Stimulated activated CD4-positive, alpha-beta T cell treated with anti-CD3 and anti-CD28 coated beads, TNF-alpha, amount 100 ng/mL, for 24 hours (primary cell): ENCODE results near the gene TNFRSF9.

Source experiments
- DNase-seq, 3 experiments: peaks; one replicate each; pipeline ENCODE4 v3.0.0-alpha.2; 2020; ENCODE audit warnings: low read depth in 3 of 3

TNFRSF9 gene

DNA sequence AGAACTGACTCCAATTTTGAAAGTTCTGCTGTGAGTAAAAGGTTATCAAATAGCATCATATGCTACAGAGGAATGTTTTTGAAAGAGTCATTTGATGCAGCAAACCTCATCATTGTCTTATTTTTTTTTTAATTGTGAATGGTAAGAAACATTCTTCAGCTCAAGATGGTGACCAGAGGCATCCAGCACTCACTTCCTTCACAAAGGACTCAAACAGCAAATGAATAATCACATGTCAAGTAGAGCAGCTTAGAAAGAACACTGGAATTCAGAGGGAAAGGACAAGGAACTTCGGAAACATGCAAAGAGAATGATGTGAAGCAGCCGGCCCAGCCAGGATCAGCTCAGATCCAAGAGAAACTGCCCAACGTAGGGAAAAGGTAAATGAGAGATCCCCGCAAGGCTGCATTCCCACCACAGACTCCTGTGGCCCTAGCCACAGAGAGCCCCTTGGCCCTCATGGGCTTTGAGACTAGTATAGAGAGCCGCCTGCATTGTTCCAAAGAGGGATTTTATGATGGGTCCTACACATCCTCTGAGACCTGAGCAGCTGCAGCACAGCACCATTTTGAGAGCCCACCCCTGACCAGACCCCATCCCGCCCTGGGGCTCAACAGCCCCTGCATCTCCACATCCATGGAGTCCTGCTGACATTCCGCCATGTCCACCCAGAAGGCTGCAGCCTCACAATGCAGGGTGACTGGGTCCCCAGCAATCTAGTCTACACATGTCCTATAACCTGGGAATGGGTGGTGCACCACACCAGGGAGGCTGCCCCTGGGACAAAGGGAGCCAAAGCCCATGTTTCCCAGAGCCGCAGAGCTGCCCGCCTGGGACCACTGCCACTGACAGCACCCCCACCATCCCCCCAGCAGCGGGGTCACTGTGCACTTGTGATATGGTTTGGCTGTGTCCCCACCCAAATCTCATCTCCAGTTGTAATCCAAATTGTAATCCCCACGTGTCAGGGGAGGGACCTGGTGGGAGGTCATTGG lies 66.5 kb downstream of the TNFRSF9 start:
- no peak for DNase-seq

DNA sequence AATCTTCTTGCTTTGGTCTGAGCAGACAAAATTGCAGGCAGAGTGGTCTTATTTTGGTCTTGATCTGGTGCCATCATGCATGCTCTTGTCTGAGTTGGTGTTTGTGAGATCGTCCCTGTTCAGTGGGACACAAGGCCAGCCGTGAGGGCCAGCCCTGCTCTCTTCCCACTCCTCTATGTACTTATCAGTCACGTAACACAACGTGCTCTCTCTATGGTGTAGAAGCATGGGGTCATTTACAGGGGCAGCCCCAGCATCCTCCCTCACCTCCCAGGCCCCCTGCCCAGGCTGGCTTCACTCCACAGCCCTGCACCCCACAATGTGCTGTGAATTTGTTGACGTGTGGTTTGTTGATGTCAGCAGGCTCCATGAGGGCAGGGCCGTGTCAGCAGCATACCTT lies 69.5 kb downstream of the TNFRSF9 start:
- DNase-seq: no peak

DNA sequence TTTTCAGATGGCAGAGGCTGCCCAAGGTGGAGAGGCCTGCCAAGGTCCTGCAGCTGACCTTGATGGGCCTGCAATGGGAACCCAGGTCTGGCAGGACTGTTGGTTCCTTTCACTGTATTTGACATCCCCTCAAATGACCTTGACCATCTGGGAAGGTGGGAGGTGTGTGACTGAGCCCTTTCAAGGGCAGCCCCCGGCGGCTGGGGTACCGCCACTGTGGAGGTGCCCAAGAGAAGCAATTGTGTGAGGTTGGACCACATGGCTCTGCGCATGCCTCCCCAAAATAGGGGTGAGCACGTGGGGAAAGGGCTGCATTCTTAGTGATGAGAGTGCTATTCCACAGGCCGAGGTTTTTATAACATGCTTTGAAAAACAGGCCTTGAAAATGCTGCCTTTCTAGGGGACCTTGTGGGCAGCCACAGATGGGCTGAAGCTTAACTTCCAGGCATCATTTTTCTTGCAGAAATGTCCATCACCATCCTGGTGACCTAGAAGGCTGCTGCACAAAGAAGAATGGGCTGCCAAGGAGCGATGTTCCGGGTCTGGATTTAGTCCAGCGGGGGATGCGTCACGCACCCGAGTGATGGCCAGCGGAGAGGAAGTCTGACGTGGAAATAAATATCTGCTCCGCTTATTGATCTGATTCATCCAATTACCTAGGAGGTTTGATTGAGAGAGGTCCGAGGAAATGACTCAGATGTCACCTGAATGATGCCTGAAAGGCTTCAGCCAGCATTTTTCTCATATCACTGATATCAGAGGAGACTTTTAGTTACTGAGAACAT lies 71.3 kb downstream of the TNFRSF9 start:
- no peak for DNase-seq

DNA sequence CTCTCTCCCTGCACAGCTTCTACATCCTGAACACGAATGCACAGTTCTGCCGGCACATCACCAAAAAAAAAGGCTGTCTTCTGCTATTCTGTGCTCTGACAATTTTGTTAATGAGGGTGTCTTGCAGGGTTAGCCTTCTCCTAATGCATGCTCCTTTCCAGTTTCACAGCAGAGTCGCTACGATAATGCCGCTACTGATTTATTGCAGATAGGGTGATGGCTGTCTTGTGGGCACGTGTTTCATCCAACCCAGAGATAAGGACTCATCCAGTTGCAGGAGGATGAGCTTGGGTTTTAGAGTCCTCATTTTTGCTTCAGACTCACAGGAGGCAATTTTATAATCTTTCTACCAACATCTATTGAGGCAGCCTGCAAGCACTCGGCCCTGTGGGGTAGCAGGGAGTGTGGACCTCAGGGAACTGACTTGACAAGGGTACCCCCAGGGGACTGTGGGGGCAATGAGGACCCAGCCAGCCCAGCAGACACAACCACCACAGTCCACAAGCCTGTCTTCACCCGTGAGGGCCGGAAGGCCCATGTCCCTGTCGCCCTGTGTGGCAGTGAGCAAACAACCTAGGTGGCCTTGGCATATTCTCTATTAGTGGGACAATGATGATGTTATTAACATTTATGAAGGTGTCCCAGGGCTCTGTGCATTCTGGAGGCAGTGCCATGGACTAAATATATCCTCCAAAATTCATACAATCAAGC lies 72.4 kb downstream of the TNFRSF9 start:
- no peak for DNase-seq

DNA sequence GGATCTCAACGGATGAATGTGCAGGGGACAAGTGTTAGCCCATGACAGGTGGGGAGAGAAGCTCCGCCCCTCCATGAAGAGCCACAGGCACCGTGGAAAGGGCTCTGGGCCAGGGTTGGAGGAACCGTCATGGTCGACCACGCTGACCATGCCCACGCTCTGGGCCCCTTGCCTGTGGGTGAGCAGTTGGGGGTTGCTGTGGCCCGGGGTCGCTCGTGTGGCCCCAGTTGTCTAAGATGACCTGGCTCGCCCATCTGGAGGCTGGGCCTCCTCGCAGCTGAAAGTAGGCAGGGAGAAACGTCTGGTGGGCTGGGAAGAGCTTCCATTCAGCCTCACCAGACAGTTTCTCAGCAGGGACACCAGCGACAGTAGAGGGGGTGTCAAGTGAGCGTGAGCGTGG lies 74.7 kb downstream of the TNFRSF9 start:
- no peak for DNase-seq
